Measurements from ENCODE around the gene NDUFA11. TPM values are rescaled to one million over a fixed set of nuclear protein-coding genes. Genes with fewer than 3 reads are reported as not detected.
A peak's percentile ranks its signal among the peaks of the same experiment; 100 is the strongest.

The NDUFA11 gene
- total RNA-seq, 3 donors from 2014 or later (not counting 1 experiment from before 2014, with no cell fraction given), result 111 to 115 (median 113) TPM

DNA sequence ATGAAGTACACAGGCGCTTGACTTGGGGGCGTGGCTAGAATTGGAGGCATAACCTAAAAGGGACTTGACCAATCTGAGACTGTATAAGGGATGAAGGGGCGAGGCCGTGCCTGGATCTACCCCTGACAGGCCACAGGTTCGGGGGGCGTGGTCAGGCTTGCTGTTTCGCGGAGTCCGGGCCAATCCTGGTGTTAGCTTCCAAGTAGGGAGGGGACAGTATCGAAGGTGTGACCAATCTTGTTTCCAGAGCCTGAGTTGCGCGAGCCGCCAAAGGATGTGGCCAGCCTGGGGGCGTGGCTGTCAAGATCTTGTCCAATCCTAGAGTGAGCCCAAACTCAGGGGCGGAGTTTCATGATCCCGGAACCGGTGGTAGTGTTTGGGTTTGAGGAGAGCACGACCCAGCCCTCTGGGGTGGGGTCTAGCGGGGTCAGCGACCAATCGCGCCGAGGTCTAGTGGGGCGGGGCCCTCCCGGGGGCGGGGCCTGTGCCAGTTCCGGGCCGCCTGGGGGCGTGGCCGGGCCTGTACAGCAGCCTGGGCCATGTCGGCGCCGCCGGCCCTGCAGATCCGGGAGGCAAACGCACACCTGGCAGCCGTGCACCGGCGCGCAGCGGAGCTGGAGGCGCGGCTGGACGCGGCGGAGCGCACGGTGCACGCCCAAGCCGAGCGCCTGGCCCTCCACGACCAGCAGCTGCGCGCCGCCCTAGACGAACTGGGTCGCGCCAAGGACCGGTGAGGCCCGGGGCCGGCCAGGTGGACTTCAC, 943 bp upstream of the NDUFA11 start, which contains the start of gene VMAC:
Gene VMAC (plus strand): TSS at position 521 of the 762 bp plus-strand sequence. CDS start 19 bp downstream, at position 540.
- Mint-ChIP-seq H3K9me3 (no peaks in the 10 kb centered on the region), H3K27ac (peak within 1 kb of the TSS; percentile 98 to 99), H3K4me3 (peak within 1 kb of the TSS; percentile 100), H3K36me3 (no peaks in the 10 kb centered on the region), H3K4me1 (peaks cover 23 to 42% of the 10 kb centered on the region in 2 donors), H3K27me3 (ENCODE audit: low read depth in 2 of 2) (no peaks in the 10 kb centered on the region)
- ATAC-seq (peak; percentile 73 to 89 (median 77)), DNase-seq (peak; percentile 99 to 100)
- Histone ChIP-seq H3K27ac (ENCODE audit: low read length) (peak within 1 kb of the TSS; percentile 93), H3K4me1 (ENCODE audit: control insufficient read depth, insufficient read depth, low read length) (peaks cover 35% of the 10 kb centered on the region), H3K27me3 (ENCODE audit: control insufficient read depth, insufficient read depth, low read length) (no peaks in the 10 kb centered on the region), H3K9me3 (ENCODE audit: control insufficient read depth, insufficient read depth, low read length) (no peaks in the 10 kb centered on the region), H3K36me3 (ENCODE audit: control insufficient read depth, insufficient read depth, low read length) (peaks cover 5% of the 10 kb centered on the region), H3K4me3 (ENCODE audit: low read length) (peak within 1 kb of the TSS; percentile 97)
- TF ChIP-seq CTCF (IDR thresholded peaks at IDR 0.05), result no peak
- intact Hi-C loops (cut with micrococcal nuclease), result loop anchor here (1.0 to 5.0 kb wide), 6 partner anchors 73 to 1182 kb away; partner anchors contain the start of genes ALKBH7, CATSPERD, DPP9 and LONP1
- under 1% methylated on average over 61 of the region's 61 CpGs for WGBS (ENCODE audit: insufficient coverage)

DNA sequence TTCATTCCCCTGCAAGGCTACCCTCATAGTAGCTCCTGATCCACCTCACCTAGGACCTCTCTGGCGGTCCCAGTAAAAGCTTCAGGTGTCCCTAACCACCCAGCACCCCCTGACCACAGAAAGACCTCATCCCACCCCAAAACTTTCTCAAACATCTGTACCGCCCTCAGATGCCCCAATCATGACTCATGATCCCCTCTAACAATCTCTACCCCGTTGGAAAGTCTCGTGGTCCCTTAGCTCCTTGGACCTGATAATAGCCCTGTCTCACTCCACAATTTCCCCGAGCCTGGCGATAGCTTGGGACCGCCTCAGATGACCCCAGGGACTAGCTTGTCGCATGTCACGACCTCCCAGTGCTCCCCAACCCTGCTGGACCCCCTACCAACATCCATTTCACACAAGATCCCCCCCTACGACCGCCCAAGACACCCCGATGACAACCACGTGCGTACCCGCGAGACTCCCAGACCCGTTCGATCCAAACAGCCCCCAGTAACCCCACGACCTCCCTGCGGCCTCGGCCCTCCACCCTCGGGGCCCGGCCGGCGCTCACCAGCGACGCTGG, 450 bp downstream of the NDUFA11 start:
- ATAC-seq (no peak), DNase-seq (peak in 1 of 2 donors; percentile 24)
- Histone ChIP-seq H3K27me3 (ENCODE audit: control insufficient read depth, insufficient read depth, low read length) (no peaks in the 10 kb centered on the region), H3K9me3 (ENCODE audit: control insufficient read depth, insufficient read depth, low read length) (no peaks in the 10 kb centered on the region), H3K4me1 (ENCODE audit: control insufficient read depth, insufficient read depth, low read length) (peaks cover 35% of the 10 kb centered on the region), H3K4me3 (ENCODE audit: low read length) (peak overlapping the region; percentile 97), H3K27ac (ENCODE audit: low read length) (peak overlapping the region; percentile 93), H3K36me3 (ENCODE audit: control insufficient read depth, insufficient read depth, low read length) (no peaks in the 10 kb centered on the region)
- Mint-ChIP-seq H3K36me3 (no peaks in the 10 kb centered on the region), H3K9me3 (no peaks in the 10 kb centered on the region), H3K4me1 (peaks cover 23 to 42% of the 10 kb centered on the region in 2 donors), H3K27me3 (ENCODE audit: low read depth in 2 of 2) (no peaks in the 10 kb centered on the region), H3K27ac (peak overlapping the region; percentile 98 to 99), H3K4me3 (peak overlapping the region; percentile 100)
- whole genome bisulfite sequencing (ENCODE audit: insufficient coverage), result under 1% methylated on average over 27 of the region's 27 CpGs
- TF ChIP-seq CTCF (IDR thresholded peaks at IDR 0.05), result no peak
- intact Hi-C loops (cut with micrococcal nuclease), result loop anchor here (5.0 kb wide), 2 partner anchors 74 to 1181 kb away; partner anchors contain the start of genes DPP9 and RANBP3

DNA sequence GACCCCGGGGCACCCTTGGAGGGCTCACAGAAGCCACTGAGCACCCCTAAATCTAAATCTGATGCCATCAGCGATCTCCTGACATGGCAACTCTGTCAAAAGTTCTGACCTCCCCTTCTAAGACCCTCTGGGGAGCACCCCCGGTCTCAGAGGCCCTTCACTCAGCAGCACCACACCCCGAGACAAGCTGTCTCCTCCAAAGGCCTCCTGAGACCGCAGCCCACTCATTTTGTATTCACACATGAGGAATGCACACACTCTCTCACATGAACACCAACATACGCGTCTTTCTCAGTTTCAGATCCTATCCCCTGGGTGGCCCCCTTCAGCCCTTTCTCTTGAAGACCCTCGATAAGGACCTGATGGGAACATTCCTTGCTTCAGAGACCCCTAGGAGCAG, 2.6 kb downstream of the NDUFA11 start:
- no peak for ATAC-seq
- peak overlapping the region in 1 of 2 donors; percentile 71 for H3K27ac Mint-ChIP-seq
- Histone ChIP-seq H3K27me3 (ENCODE audit: control insufficient read depth, insufficient read depth, low read length) (no peaks in the 10 kb centered on the region), H3K9me3 (ENCODE audit: control insufficient read depth, insufficient read depth, low read length) (no peaks in the 10 kb centered on the region), H3K36me3 (ENCODE audit: control insufficient read depth, insufficient read depth, low read length) (peaks cover 11% of the 10 kb centered on the region), H3K4me3 (ENCODE audit: low read length) (no peak overlapping the region), H3K27ac (ENCODE audit: low read length) (no peak overlapping the region), H3K4me1 (ENCODE audit: control insufficient read depth, insufficient read depth, low read length) (peaks cover 31% of the 10 kb centered on the region)
- no peaks in the 10 kb centered on the region for H3K9me3 Mint-ChIP-seq
- intact Hi-C loops (cut with micrococcal nuclease), result loop anchor here (5.0 kb wide), 2 partner anchors 76 to 1179 kb away; partner anchors contain the start of genes DPP9 and RANBP3
- H3K4me1 Mint-ChIP-seq, result peaks cover 17 to 37% of the 10 kb centered on the region in 2 donors
- no peak for DNase-seq
- peak overlapping the region; percentile 21 for H3K4me3 Mint-ChIP-seq
- H3K36me3 Mint-ChIP-seq, result no peaks in the 10 kb centered on the region
- 92% methylated on average over 8 of the region's 8 CpGs for WGBS (ENCODE audit: insufficient coverage)
- H3K27me3 Mint-ChIP-seq (ENCODE audit: low read depth in 2 of 2), result no peaks in the 10 kb centered on the region
- TF ChIP-seq CTCF (IDR thresholded peaks at IDR 0.05), result no peak
